BE2C (cell line): ENCODE measurements around the gene LRIG1.
A peak's percentile ranks its signal among the peaks of the same experiment; 100 is the strongest.

Source experiments
- DNase-seq: peaks from one replicate; pipeline ENCODE4 v3.0.0-alpha.2; 2020
- H3K27me3 ChIP-seq: fragments of 250-450 bp; sonication (Bioruptor Pico); 2 replicates; pipeline ENCODE4 v1.5.1; 2020; ENCODE audit warnings: mild to moderate bottlenecking
- H3K36me3 ChIP-seq: fragments of 250-450 bp; sonication (Bioruptor Pico); 2 replicates; pipeline ENCODE4 v1.5.1; 2020; ENCODE audit warnings: mild to moderate bottlenecking
- H3K4me1 ChIP-seq: fragments of 250-450 bp; sonication (Bioruptor Pico); 2 replicates; pipeline ENCODE4 v1.5.1; 2020
- H3K4me3 ChIP-seq: 2 replicates; pipeline ENCODE4 v1.5.1; 2011; ENCODE audit warnings: low read depth, low read length
- H3K9me3 ChIP-seq: fragments of 250-450 bp; sonication (Bioruptor Pico); 2 replicates; pipeline ENCODE4 v1.5.1; 2020
- TF ChIP-seq, protein P1 (sequence below): IDR thresholded peaks from 2 replicates; pipeline ENCODE4 v1.5.1; 2012; ENCODE audit warnings: mild to moderate bottlenecking, low read depth, low read length

LRIG1 gene

GRCh38 chr3:66377800-66378199, 123.0 kb downstream of the LRIG1 start:
- H3K4me1 ChIP-seq: no peaks in the 10 kb centered on the region; the same call in 1 of the 2 replicates
- no peaks in the 10 kb centered on the region for H3K27me3 ChIP-seq
- H3K9me3 ChIP-seq: no peaks in the 10 kb centered on the region
- TF ChIP-seq, protein P1, sequence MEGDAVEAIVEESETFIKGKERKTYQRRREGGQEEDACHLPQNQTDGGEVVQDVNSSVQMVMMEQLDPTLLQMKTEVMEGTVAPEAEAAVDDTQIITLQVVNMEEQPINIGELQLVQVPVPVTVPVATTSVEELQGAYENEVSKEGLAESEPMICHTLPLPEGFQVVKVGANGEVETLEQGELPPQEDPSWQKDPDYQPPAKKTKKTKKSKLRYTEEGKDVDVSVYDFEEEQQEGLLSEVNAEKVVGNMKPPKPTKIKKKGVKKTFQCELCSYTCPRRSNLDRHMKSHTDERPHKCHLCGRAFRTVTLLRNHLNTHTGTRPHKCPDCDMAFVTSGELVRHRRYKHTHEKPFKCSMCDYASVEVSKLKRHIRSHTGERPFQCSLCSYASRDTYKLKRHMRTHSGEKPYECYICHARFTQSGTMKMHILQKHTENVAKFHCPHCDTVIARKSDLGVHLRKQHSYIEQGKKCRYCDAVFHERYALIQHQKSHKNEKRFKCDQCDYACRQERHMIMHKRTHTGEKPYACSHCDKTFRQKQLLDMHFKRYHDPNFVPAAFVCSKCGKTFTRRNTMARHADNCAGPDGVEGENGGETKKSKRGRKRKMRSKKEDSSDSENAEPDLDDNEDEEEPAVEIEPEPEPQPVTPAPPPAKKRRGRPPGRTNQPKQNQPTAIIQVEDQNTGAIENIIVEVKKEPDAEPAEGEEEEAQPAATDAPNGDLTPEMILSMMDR: no peak
- no peak overlapping the region for H3K4me3 ChIP-seq
- peaks cover 12% of the 10 kb centered on the region for H3K36me3 ChIP-seq
- DNase-seq: no peak

DNA sequence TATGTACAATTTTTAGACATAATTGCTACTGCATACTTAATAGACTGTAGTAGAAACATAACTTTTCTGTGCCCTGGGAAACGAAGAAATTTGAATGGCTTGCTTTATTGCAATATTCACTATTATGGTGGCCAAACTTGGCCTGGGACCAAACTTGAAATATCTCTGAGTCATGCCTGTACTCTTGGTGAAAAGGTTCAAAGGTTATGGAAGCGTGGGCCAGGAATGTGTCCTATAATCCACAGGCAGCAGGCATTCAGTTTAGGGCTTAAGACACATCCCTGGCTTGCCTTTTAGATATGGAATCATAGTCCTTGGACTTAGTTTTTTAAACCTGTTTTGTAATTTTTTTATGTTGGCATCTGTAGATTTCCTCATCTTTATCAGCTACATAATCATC, 124.3 kb downstream of the LRIG1 start:
- Histone ChIP-seq H3K4me1 (no peaks in the 10 kb centered on the region; the same call in 1 of the 2 replicates), H3K27me3 (no peaks in the 10 kb centered on the region), H3K4me3 (no peak overlapping the region), H3K9me3 (no peaks in the 10 kb centered on the region), H3K36me3 (peaks cover 6% of the 10 kb centered on the region)
- no peak for DNase-seq
- TF ChIP-seq, protein P1: no peak

- no peaks in the 10 kb centered on the region for H3K9me3 ChIP-seq
- peak; percentile 56 for DNase-seq
Measured at GRCh38 chr3:66372681-66373350, 128.0 kb downstream of the LRIG1 start.

GRCh38 chr3:66371432-66371831, 129.4 kb downstream of the LRIG1 start:
- H3K4me3 ChIP-seq: no peak overlapping the region
- no peaks in the 10 kb centered on the region; the same call in 1 of the 2 replicates for H3K4me1 ChIP-seq
- no peak for DNase-seq
- no peaks in the 10 kb centered on the region for H3K9me3 ChIP-seq
- TF ChIP-seq, protein P1: no peak
- H3K27me3 ChIP-seq: no peaks in the 10 kb centered on the region
- H3K36me3 ChIP-seq: no peaks in the 10 kb centered on the region

More at GRCh38 chr3:66372681-66373350, 128.0 kb downstream of the LRIG1 start:
- Histone ChIP-seq H3K36me3 (no peaks in the 10 kb centered on the region), H3K27me3 (no peaks in the 10 kb centered on the region), H3K4me1 (no peaks in the 10 kb centered on the region; the same call in 1 of the 2 replicates), H3K4me3 (no peak overlapping the region)
- TF ChIP-seq, protein P1: peak; percentile 46

DNA sequence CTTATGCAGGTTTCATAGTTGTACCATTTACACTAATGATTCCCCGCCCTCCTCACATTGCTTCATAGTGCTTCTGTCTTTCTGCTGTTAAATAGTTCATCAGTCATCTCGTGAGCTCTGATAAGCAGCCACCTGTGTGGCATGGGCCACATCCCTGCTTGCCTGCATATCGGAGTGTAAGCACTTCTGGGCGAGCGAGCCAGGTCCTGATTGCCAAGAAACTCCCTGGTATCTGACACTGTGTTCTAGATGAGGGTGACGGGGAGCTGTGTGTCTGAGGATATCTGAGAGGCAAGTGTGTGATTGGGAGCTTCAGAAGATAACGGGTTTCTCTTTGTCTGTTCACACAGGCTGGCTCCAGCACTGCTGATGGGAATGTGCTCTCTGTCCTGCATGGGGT, 130.6 kb downstream of the LRIG1 start:
- H3K27me3 ChIP-seq: no peaks in the 10 kb centered on the region
- no peaks in the 10 kb centered on the region; the same call in 1 of the 2 replicates for H3K4me1 ChIP-seq
- no peak overlapping the region for H3K4me3 ChIP-seq
- TF ChIP-seq, protein P1: no peak
- no peak for DNase-seq
- no peaks in the 10 kb centered on the region for H3K36me3 ChIP-seq
- H3K9me3 ChIP-seq: no peaks in the 10 kb centered on the region

- H3K9me3 ChIP-seq: no peaks in the 10 kb centered on the region
- H3K4me1 ChIP-seq: no peaks in the 10 kb centered on the region; the same call in 1 of the 2 replicates
- no peak for DNase-seq
- H3K4me3 ChIP-seq: no peak overlapping the region
- H3K36me3 ChIP-seq: no peaks in the 10 kb centered on the region
- TF ChIP-seq, protein P1: no peak
- no peaks in the 10 kb centered on the region for H3K27me3 ChIP-seq
Measured at GRCh38 chr3:66367979-66368378, 132.8 kb downstream of the LRIG1 start.
